ENCODE measurements around the gene ULK3.
"Not testable (repeated sequence)": the region's sequence is repeated elsewhere in the genome, so short reads cannot be mapped to it uniquely, and the experiment has no call there.

ULK3 gene

GRCh38 chr15:74888716-74889115, 45.8 kb upstream of the ULK3 start:
- Histone ChIP-seq H3K4me1 (ENCODE audit: control insufficient read depth, low read length) (peaks cover 34% of the 10 kb centered on the region), H3K4me3 (ENCODE audit: low read length) (no peak overlapping the region), H3K79me2 (ENCODE audit: control insufficient read depth, low read length) (peaks cover 14% of the 10 kb centered on the region), H3K27ac (ENCODE audit: low read depth, low read length) (no peak overlapping the region), H3K36me3 (ENCODE audit: control insufficient read depth, low read length) (peaks cover 28% of the 10 kb centered on the region), H3K4me2 (ENCODE audit: low read length) (no peak overlapping the region), H3K27me3 (ENCODE audit: control insufficient read depth, low read length) (no peaks in the 10 kb centered on the region), H3K9me2 (replicated peaks; ENCODE audit: control insufficient read depth, low read length) (no peaks in the 10 kb centered on the region), H3F3A (ENCODE audit: control insufficient read depth, insufficient read depth) (no peaks in the 10 kb centered on the region), H4K20me1 (ENCODE audit: control insufficient read depth, insufficient read depth, low read depth, low read length) (no peaks in the 10 kb centered on the region), H3K9me3 (ENCODE audit: control insufficient read depth, insufficient read depth, low read length) (no peaks in the 10 kb centered on the region)
- TF ChIP-seq, protein P1, sequence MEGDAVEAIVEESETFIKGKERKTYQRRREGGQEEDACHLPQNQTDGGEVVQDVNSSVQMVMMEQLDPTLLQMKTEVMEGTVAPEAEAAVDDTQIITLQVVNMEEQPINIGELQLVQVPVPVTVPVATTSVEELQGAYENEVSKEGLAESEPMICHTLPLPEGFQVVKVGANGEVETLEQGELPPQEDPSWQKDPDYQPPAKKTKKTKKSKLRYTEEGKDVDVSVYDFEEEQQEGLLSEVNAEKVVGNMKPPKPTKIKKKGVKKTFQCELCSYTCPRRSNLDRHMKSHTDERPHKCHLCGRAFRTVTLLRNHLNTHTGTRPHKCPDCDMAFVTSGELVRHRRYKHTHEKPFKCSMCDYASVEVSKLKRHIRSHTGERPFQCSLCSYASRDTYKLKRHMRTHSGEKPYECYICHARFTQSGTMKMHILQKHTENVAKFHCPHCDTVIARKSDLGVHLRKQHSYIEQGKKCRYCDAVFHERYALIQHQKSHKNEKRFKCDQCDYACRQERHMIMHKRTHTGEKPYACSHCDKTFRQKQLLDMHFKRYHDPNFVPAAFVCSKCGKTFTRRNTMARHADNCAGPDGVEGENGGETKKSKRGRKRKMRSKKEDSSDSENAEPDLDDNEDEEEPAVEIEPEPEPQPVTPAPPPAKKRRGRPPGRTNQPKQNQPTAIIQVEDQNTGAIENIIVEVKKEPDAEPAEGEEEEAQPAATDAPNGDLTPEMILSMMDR (IDR thresholded peaks at IDR 0.05; ENCODE audit: low read depth, low read length, poor library complexity, severe bottlenecking) = no peak
- TF ChIP-seq EZH2phosphoT487 (IDR thresholded peaks at IDR 0.05; ENCODE audit: borderline replicate concordance, low read length) = no peak

DNA sequence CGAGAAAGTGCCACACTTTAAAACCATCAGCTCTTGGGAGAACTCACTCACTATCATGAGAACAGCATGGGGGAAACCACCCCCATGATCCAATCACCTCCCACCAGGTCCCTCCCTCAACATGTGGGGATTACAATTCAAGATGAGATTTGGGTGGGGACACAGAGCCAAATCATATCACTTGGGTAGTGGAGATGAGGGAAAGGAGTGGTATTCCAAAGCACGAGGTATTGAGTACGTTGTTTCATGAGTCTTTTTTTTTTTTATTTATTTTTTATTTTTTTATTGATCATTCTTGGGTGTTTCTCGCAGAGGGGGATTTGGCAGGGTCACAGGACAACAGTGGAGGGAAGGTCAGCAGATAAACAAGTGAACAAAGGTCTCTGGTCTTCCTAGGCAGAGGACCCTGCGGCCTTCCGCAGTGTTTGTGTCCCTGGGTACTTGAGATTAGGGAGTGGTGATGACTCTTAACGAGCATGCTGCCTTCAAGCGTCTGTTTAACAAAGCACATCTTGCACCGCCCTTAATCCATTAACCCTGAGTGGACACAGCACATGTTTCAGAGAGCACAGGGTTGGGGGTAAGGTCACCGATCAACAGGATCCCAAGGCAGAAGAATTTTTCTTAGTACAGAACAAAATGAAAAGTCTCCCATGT, 44.7 kb upstream of the ULK3 start:
- H3K27ac ChIP-seq (ENCODE audit: low read depth, low read length); H3K9me3 ChIP-seq (ENCODE audit: control insufficient read depth, insufficient read depth, low read length); H3K4me2 ChIP-seq (ENCODE audit: low read length); H3K4me3 ChIP-seq (ENCODE audit: low read length); H3F3A ChIP-seq (ENCODE audit: control insufficient read depth, insufficient read depth); H3K27me3 ChIP-seq (ENCODE audit: control insufficient read depth, low read length); H4K20me1 ChIP-seq (ENCODE audit: control insufficient read depth, insufficient read depth, low read depth, low read length); H3K9me2 ChIP-seq (replicated peaks; ENCODE audit: control insufficient read depth, low read length): not testable (repeated sequence)
- Histone ChIP-seq H3K4me1 (ENCODE audit: control insufficient read depth, low read length) (peaks cover 29% of the 10 kb centered on the region), H3K79me2 (ENCODE audit: control insufficient read depth, low read length) (peaks cover 14% of the 10 kb centered on the region), H3K36me3 (ENCODE audit: control insufficient read depth, low read length) (peaks cover 17% of the 10 kb centered on the region)

GRCh38 chr15:74885461-74885860, 42.5 kb upstream of the ULK3 start:
- H3K9me3 ChIP-seq (ENCODE audit: control insufficient read depth, insufficient read depth, low read length) = peaks cover 15% of the 10 kb centered on the region
- no peaks in the 10 kb centered on the region for H3K9me2 ChIP-seq (replicated peaks; ENCODE audit: control insufficient read depth, low read length)
- no peaks in the 10 kb centered on the region for H3F3A ChIP-seq (ENCODE audit: control insufficient read depth, insufficient read depth)
- H4K20me1 ChIP-seq (ENCODE audit: control insufficient read depth, insufficient read depth, low read depth, low read length) = no peaks in the 10 kb centered on the region
- H3K4me2 ChIP-seq (ENCODE audit: low read length) = no peak overlapping the region
- no peaks in the 10 kb centered on the region; the same call in 1 of the 2 replicates for H3K36me3 ChIP-seq (ENCODE audit: control insufficient read depth, low read length)
- H3K27me3 ChIP-seq (ENCODE audit: control insufficient read depth, low read length) = no peaks in the 10 kb centered on the region
- no peak overlapping the region for H3K27ac ChIP-seq (ENCODE audit: low read depth, low read length)
- peaks cover 6% of the 10 kb centered on the region for H3K79me2 ChIP-seq (ENCODE audit: control insufficient read depth, low read length)
- H3K4me3 ChIP-seq (ENCODE audit: low read length) = no peak overlapping the region
- TF ChIP-seq, protein P1 (IDR thresholded peaks at IDR 0.05; ENCODE audit: low read depth, low read length, poor library complexity, severe bottlenecking) = no peak
- TF ChIP-seq EZH2phosphoT487 (IDR thresholded peaks at IDR 0.05; ENCODE audit: borderline replicate concordance, low read length) = no peak
- peaks cover 15% of the 10 kb centered on the region for H3K4me1 ChIP-seq (ENCODE audit: control insufficient read depth, low read length)

GRCh38 chr15:74884428-74885223, 41.7 kb upstream of the ULK3 start:
- H3K27ac ChIP-seq (ENCODE audit: low read depth, low read length) = no peak overlapping the region
- H3K4me2 ChIP-seq (ENCODE audit: low read length) = 0 out of 2 replicates have a peak overlapping the region, but pooled peaks have one; percentile 16
- no peaks in the 10 kb centered on the region for H3K27me3 ChIP-seq (ENCODE audit: control insufficient read depth, low read length)
- H3K9me3 ChIP-seq (ENCODE audit: control insufficient read depth, insufficient read depth, low read length) = peaks cover 15% of the 10 kb centered on the region
- H3K4me3 ChIP-seq (ENCODE audit: low read length) = no peak overlapping the region
- no peaks in the 10 kb centered on the region for H3K9me2 ChIP-seq (replicated peaks; ENCODE audit: control insufficient read depth, low read length)
- peaks cover 12% of the 10 kb centered on the region for H3K4me1 ChIP-seq (ENCODE audit: control insufficient read depth, low read length)
- H3F3A ChIP-seq (ENCODE audit: control insufficient read depth, insufficient read depth) = no peaks in the 10 kb centered on the region
- TF ChIP-seq, protein P1 (IDR thresholded peaks at IDR 0.05; ENCODE audit: low read depth, low read length, poor library complexity, severe bottlenecking) = no peak
- no peak for TF ChIP-seq EZH2phosphoT487 (IDR thresholded peaks at IDR 0.05; ENCODE audit: borderline replicate concordance, low read length)
- H3K36me3 ChIP-seq (ENCODE audit: control insufficient read depth, low read length) = no peaks in the 10 kb centered on the region
- H4K20me1 ChIP-seq (ENCODE audit: control insufficient read depth, insufficient read depth, low read depth, low read length) = no peaks in the 10 kb centered on the region
- no peaks in the 10 kb centered on the region for H3K79me2 ChIP-seq (ENCODE audit: control insufficient read depth, low read length)
